Subcutaneous adipose tissue (tissue), 4 donors: ENCODE results near the gene CYREN. TPM values are rescaled to one million over a fixed set of nuclear protein-coding genes. Genes with fewer than 3 reads are reported as not detected.

Experiments used
- total RNA-seq, 4 donors: library from RNA; depleted of rRNA; stranded (reverse); fragments of >200 nt; gene quantifications; one replicate each; pipeline ENCODE4 v1.1.0, GENCODE V29; 2016
- TF ChIP-seq, protein P1 (sequence below): fragments of 450-650 bp; IDR thresholded peaks from one replicate; pipeline ENCODE4 v1.5.1; 2016; ENCODE audit warnings: low read depth, mild to moderate bottlenecking, control low read depth, antibody characterized with exemption, moderate library complexity

Gene CYREN, protein sequence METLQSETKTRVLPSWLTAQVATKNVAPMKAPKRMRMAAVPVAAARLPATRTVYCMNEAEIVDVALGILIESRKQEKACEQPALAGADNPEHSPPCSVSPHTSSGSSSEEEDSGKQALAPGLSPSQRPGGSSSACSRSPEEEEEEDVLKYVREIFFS
- total RNA-seq, result 10 to 100 TPM; 21.9 to 33.0 (median 29.8) TPM

DNA sequence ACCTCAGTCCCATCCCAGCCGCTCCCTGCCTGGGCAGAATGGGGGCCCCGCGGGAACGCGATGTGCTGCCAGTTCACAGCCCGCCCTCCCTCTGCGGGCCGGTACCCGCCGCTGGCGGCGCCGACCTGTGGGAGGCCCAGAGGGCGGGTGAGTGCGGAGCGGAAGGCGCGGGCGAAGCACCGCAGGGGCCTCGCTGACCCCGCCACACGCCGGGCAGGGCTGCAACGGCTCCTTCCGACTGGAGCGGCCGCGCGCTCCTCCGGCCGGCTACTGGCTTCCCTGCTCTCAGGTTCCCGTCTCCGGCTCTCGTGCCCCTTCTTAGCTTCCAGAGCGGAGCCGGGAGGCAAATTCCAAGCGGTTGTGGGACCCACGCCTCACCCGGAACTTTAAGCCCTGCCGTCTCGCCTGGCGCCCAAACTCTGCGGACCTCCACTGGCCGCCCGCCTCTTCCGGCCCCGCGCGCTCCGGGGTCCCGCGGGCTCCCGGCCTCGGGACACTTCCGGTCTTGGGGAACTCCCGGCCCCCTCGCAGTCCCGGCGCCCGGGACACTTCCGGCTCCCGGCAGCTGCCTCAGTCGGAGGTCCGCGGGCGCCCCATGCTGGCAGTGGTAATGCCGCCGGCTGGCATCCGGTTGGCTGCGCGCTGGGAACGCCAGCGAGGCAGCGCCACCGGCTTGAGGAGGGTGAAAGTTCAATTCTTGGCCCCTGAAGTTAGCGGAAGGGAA is at the start of gene CYREN:
TSS of gene CYREN (minus strand) at position 434 of the 724 bp plus-strand sequence. CDS start 1,785 bp downstream, outside the sequence.
- TF ChIP-seq, protein P1, sequence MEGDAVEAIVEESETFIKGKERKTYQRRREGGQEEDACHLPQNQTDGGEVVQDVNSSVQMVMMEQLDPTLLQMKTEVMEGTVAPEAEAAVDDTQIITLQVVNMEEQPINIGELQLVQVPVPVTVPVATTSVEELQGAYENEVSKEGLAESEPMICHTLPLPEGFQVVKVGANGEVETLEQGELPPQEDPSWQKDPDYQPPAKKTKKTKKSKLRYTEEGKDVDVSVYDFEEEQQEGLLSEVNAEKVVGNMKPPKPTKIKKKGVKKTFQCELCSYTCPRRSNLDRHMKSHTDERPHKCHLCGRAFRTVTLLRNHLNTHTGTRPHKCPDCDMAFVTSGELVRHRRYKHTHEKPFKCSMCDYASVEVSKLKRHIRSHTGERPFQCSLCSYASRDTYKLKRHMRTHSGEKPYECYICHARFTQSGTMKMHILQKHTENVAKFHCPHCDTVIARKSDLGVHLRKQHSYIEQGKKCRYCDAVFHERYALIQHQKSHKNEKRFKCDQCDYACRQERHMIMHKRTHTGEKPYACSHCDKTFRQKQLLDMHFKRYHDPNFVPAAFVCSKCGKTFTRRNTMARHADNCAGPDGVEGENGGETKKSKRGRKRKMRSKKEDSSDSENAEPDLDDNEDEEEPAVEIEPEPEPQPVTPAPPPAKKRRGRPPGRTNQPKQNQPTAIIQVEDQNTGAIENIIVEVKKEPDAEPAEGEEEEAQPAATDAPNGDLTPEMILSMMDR, result no peak

DNA sequence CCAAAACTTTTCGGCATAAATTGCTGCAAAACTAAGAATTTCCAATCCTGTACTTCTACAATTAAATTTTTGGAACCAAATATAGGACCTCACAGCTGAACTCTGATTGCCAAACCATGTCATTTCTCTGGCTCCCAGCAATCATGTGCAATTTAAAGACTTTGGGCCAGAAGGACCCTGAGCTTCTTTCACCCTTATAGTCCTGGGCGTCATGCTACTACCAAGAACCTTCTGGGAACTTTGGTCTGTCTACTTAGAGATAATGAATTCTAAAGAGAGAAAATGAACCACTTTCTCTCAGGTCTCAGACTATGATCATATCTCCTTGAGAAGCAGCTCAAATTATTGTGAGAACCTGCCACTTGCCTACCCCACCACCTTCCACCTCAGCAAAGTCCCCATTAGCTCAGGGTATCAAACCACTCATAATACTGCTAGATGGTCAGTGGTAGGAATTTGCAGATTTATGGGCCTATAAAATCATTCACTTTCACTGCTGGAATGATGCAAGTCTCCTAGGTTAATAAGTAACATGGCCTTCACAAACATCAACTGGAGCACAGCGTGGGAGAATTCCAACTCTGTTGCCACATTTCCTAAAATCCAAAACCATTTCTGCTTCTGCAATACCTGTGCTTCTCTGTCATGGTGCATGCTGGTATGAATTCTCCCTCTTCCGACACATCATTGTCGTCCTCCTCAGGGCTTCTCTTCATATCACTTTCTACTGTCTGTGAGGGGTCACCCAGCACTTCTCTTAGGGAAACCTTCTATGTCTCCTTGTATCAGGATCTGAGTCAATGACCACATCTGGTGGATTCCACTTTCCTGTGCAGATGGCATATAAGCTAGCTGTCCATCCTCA is 47.4 kb upstream of the CYREN start:
- TF ChIP-seq, protein P1, result no peak

DNA sequence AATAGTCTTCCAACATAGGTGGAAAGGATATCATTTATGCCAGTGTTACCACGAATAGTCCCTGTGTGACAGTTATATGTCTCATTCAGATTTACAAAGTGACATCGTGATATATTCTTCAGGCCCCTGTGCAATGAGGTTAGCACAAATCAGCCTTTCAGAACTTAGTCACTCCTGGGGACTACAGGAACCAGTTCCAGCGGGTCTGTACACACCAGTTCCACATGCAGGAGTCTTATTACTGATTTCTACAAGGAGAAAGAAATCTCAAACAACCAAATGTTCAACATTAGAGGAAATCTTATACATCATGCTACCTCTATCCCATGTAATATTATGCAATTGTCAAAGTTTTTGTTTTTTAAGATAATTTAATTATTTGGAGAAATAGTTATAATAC is 45.2 kb upstream of the CYREN start:
- TF ChIP-seq, protein P1, result no peak

DNA sequence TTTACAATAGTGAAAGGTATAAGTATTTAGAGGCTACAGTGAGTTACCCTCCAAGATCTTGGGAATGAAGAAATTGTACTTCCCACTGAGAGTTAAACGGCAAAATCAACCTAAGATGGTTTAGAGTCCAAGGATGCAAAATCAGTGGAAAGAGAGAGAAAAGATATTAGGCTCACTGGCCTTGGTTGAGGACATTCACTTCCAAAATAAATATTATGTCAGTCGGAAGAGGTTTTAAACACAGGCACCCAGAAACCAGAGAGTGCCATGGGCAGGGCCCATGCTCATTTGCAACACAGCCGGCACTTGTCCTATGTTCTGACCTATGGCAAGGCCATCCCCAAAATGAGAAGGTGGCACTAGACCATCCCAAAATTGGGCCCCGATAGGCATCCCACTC is 44.7 kb upstream of the CYREN start:
- TF ChIP-seq, protein P1, result no peak

DNA sequence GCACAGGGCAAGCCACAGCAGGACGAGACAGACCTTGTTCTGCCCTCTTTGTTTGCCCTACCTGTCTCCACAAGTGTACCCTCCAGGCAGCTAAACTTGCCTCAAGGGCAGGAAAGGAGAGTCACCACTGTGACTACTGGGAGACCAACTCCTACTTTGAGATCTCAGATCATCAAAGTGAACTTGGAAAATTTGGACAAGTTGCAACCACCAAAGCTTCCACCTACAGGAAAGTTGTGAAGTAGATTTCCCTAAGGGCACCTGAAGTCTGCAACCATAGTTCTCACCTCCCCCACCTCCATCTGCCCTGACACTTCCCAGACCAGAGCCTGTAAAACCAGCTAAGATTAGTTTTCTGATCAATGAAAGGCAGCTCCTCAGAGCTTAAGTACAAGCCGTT is 43.3 kb upstream of the CYREN start:
- TF ChIP-seq, protein P1, result no peak

DNA sequence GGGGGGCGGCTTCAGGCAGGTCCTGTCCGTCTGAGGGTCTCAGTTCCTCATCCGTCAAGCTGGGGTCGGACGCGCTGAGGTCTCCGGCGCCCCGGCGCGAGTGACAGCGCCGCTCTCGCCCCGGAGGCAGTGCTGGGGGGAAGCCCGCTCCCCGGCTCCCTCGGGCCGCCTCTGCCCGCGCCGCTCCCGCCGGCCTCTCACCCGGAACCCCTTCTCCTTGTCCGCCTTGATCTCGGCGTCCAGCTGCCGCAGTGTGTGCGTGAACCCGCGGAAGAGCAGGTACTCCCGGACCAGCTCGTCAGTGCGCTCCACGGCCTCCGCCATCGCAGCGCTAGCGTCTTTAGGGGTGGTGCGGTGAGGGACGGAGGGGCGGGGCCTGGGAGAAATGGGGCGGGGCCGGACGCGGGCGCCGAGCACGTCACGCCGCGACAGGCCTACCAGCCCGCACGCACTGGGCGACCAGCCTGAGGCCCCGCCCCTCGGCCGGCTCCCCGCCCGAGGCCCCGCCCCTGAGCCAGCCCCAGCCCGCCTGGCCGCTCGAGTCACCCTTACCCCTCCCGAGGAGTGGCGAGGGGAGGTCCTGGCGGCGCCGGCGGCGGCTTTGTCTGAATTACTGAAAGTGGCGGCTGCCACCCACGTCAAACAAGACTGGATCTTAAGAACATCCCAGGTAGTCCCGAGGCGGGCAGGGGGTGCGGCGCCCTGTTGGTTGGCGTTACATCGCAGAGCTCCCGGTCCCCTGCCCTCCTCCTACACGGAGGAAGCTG is 40.9 kb upstream of the CYREN start, which contains the start of gene WDR91:
TSS of gene WDR91 (minus strand) at position 348 of the 767 bp plus-strand sequence. CDS start at position 324, 24 bp downstream.
- TF ChIP-seq, protein P1, result no peak
